HG02970 (cell line): ENCODE data around the gene XRCC4.
"Not testable (repeated sequence)": the region's sequence is repeated elsewhere in the genome, so short reads cannot be mapped to it uniquely, and the experiment has no call there.

ENCODE experiments used
- ATAC-seq: cut with Tn5 transposase; IDR thresholded peaks from one replicate; pipeline ENCODE4 v1.9.1; 2021; ENCODE audit warnings: mild to moderate bottlenecking, moderate library complexity, moderate number of reproducible peaks; ENCODE audit not compliant: unreplicated experiment, low FRiP score

XRCC4 gene

GRCh38 chr5:83251849-83252248, 174.5 kb downstream of the XRCC4 start:
- ATAC-seq: no peak

- no peak for ATAC-seq
These were observed 176.4 kb downstream of the XRCC4 start for GRCh38 chr5:83253720-83254119.

GRCh38 chr5:83255268-83255667, 177.9 kb downstream of the XRCC4 start:
- ATAC-seq: no peak

GRCh38 chr5:83256091-83256780, 178.9 kb downstream of the XRCC4 start:
- no peak for ATAC-seq

DNA sequence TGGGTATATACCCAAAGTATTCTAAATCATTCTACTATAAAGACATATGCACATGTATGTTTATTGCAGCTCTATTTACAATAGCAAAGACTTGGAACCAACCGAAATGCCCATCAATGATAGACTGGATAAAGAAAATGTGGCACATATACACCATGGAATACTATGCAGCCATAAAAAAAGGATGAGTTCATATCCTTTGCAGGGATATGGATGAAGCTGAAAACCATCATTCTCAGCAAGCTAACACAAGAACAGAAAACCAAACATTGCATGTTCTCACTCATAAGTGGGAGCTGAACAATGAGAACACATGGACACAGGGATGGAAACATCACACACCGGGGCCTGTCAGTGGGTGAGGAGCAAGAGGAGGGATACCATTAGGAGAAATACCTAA, 180.3 kb downstream of the XRCC4 start:
- ATAC-seq: not testable (repeated sequence)

- ATAC-seq: no peak
These were observed 188.0 kb downstream of the XRCC4 start for GRCh38 chr5:83265318-83265717.

- ATAC-seq: no peak
These were observed 193.0 kb downstream of the XRCC4 start for GRCh38 chr5:83270311-83270710.

DNA sequence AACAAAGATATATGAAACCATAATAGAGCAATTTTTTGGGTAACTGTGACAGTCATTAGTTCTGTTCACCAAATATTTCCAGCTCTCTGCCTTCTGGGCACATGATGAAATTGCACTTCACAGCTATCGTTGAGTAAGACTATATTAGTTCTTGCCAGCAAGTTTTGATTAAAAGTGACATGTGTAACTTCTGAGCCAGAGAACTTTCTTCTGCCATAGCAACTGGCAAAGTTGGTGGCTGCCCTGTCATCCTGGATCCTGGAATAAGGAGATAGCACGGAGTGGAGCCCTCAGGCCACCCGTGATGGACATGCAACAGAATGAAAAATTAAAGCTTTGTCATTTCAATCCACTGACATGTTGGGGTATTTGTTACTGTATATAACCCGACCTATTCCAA, 199.8 kb downstream of the XRCC4 start:
- no peak for ATAC-seq

DNA sequence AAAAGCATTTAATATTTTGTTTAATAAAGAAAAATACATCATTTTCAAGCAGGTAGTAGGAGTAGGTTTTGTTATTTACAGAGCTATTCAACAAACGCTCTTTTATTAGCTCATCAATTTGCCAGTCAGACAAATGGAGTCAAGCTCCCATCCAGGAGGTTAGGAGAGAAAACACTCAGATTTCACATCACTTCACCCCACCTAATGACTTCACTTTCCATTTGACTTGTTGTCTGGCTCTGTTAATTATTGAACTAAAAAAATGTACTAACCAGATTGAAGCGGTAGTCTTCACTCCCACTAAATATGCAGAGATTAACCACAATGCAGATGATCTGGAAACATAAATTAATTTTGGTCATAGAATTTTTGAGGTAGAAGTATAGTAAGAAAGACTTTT, 200.6 kb downstream of the XRCC4 start:
- no peak for ATAC-seq

DNA sequence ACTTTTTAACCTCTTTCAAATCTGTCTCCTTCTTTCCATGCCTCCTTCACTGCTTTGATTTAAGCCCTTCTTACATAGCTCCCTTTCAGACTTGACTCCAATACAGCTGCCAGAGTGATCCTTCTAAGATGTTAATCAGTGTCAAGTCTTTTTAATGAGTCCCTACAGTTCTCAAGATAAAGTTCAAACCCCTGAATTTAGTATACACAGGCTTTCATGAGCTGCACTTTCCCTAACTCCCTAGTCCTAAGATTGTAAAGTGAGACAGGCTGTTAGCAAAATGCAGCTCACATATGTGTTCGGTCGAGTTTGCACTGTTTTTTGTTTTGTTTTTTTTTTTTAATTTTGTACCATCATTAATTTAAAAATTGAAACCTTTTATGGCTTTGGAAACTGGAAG, 203.8 kb downstream of the XRCC4 start:
- ATAC-seq: no peak

DNA sequence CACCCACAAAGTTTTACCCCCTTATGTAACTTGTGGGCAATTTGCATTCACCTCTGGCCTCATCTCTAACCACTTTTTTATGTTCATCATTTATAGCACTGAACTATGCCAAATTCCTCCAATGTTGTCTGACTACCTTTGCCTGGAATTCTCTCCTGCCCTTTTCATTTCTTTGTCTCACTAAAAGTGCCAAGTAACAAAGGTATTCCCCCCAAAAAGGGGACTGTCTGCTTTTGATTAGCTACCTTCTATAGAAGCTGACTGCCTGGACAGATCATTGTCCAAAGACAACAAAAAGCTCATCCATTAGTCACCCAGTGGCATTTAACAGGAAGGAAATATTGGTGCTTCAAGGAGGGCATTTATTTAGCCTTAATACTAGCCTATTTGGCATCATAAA, 204.3 kb downstream of the XRCC4 start:
- ATAC-seq: no peak

- ATAC-seq: no peak
These were observed 206.4 kb downstream of the XRCC4 start for GRCh38 chr5:83283761-83284160.

DNA sequence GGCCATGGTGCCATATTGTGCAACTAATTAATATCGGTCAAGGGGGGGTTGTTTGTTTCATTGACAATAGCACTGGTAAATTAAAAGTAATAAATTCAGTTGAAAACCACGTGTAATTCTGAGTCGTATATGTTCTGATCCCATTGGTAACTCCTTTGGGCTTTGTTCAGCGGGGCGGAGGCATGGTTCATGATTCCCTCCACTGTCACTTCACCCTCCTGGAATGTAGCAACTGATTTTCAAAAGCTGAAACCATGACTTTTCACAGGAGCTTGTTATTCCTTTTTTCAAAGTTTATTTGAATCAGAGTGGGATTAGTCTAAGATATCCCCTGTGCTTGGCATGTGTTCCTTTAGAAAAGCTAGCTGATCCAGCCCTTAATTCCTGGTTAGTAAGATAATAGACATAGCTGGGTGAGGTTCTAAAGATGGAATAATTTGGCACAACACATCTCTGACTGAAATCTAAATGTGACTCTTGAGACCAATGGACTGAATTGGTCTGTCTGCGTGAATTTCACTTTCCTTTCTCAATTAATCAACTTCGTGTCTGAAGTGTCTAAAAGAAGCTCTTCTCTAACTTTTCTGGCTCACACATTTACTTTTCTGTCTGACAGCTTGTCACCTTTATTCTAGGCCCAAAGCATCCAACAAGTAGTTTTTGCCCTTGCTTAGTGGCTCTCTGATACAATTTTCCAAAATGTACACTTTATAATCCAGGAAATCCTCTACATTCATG, 208.5 kb downstream of the XRCC4 start:
- ATAC-seq: no peak

DNA sequence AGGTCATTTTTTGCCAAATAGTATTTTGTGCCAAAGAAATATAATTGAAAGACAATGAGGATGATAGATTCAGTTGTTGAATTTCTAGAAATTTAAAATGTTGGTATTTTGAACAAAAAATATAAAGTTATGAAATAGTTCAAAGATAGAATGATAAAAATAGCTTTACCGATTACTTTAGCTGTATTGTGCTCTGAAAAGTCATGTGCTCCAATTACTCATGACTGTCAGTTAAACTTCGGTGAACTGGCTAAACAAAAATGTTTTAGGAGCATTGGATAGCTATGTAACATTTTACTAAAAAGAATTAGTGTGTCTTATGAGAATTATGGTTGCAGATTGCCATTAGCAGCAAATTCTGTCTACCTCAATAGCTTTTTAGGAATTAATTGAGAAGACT, 216.9 kb downstream of the XRCC4 start:
- ATAC-seq: no peak

GRCh38 chr5:83299353-83299752, 222.0 kb downstream of the XRCC4 start:
- ATAC-seq: no peak

DNA sequence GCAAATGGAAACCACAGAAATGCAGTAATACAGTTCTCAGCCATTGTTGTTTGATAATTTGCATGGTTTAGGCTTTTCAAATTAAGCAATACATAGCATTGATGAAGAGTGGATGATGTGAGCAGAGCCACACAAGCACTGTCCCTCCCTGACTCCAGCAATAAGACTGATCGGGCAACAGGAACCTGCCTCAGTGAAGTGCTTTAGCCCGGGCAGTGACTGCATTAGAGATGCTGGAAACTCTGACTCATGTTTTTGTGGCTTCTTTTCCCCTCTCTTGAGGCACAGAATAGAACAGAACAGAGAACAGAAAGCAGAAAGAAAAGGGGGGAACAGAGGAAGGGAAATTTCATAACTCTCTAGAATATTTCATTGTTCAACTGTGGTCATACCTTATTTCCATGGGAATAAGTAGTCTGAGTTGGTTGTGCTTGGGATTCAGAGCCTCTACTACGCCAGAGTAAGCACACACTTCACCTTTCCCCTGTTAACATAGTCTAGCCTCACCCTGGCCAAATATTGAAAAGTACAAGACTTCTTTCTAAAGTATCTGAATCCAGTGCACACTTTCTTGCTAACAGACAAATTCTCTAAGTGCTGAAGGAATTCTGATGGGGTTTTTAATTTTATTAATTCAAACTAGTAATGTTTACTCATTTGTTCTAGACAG, 229.4 kb downstream of the XRCC4 start:
- peak; percentile 88 for ATAC-seq

DNA sequence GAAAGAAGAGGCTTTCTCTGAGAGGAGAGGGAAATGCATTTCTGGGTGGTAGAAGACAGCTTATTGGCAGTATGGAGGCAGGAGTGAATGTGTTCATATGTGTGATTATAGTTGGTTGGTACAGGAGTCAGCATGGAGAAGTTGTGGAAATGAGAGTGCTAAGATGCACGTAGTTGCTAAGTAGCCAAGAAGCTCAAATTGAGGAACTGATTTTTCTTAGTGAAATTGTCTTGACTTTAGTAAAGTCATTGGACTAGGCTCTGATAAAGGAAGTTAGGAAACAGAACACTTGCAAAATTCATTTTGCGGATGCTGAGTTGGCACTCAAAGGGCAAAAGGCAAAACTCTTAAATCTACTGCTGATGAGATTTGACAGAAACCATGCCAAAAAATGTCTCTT, 235.3 kb downstream of the XRCC4 start:
- no peak for ATAC-seq

- ATAC-seq: no peak
These were observed 236.1 kb downstream of the XRCC4 start for GRCh38 chr5:83313436-83313835.

DNA sequence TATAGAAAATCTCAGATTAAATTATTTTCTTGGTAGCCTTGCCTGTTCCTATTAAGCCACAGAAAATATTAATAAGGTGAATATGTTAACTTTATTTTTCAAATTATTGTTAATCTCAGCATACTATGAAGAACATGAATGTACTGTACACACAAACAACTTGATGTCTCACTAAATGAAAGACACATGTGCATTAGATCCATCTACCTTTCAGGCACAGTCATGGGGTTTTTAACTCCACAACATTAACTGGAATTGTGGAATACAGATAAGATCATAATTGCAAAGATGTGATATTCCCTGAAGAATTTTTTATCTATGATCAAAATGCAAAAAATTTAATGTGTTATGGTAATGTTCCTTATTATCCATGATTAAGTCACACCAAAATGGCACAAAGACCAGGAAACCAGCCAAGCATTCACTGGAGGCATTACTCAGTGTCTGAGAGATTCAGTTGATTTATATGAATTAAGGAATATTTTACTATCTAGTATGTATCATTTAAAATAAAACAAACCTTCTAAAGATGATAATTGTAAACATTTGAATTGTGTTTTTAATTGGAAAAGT, 244.2 kb downstream of the XRCC4 start:
- no peak for ATAC-seq

GRCh38 chr5:83322273-83322924, 245.1 kb downstream of the XRCC4 start:
- no peak for ATAC-seq
